AG09309 (cell line): ENCODE measurements around the gene ACKR2.
A peak's percentile ranks its signal among the peaks of the same experiment; 100 is the strongest.

ENCODE experiments used
- DNase-seq: peaks from one replicate; pipeline ENCODE4 v3.0.0-alpha.2; 2010; ENCODE audit warnings: low read depth
- H3K4me3 ChIP-seq: 2 replicates; pipeline ENCODE4 v1.5.1; 2011; ENCODE audit warnings: mild to moderate bottlenecking, low read depth, low read length, moderate library complexity; ENCODE audit not compliant: control insufficient read depth
- TF ChIP-seq, protein P1 (sequence below): IDR thresholded peaks from 2 replicates; pipeline ENCODE4 v1.5.1; 2011; ENCODE audit warnings: mild to moderate bottlenecking, low read depth, low read length, inconsistent platforms; ENCODE audit not compliant: insufficient read depth, control insufficient read depth; ENCODE audit errors: missing control alignments

Gene ACKR2

GRCh38 chr3:42901073-42901415 is 91.8 kb downstream of the ACKR2 start:
- DNase-seq: no peak
- TF ChIP-seq, protein P1, sequence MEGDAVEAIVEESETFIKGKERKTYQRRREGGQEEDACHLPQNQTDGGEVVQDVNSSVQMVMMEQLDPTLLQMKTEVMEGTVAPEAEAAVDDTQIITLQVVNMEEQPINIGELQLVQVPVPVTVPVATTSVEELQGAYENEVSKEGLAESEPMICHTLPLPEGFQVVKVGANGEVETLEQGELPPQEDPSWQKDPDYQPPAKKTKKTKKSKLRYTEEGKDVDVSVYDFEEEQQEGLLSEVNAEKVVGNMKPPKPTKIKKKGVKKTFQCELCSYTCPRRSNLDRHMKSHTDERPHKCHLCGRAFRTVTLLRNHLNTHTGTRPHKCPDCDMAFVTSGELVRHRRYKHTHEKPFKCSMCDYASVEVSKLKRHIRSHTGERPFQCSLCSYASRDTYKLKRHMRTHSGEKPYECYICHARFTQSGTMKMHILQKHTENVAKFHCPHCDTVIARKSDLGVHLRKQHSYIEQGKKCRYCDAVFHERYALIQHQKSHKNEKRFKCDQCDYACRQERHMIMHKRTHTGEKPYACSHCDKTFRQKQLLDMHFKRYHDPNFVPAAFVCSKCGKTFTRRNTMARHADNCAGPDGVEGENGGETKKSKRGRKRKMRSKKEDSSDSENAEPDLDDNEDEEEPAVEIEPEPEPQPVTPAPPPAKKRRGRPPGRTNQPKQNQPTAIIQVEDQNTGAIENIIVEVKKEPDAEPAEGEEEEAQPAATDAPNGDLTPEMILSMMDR: no peak
- no peak overlapping the region for H3K4me3 ChIP-seq

GRCh38 chr3:42902257-42902656 is 93.0 kb downstream of the ACKR2 start:
- DNase-seq: no peak
- TF ChIP-seq, protein P1: no peak
- no peak overlapping the region for H3K4me3 ChIP-seq

GRCh38 chr3:42904076-42904475 is 94.8 kb downstream of the ACKR2 start:
- H3K4me3 ChIP-seq: no peak overlapping the region
- no peak for DNase-seq
- TF ChIP-seq, protein P1: no peak

GRCh38 chr3:42905740-42906069 is 96.5 kb downstream of the ACKR2 start:
- TF ChIP-seq, protein P1: no peak
- H3K4me3 ChIP-seq: peak overlapping the region; percentile 53
- DNase-seq: no peak

DNA sequence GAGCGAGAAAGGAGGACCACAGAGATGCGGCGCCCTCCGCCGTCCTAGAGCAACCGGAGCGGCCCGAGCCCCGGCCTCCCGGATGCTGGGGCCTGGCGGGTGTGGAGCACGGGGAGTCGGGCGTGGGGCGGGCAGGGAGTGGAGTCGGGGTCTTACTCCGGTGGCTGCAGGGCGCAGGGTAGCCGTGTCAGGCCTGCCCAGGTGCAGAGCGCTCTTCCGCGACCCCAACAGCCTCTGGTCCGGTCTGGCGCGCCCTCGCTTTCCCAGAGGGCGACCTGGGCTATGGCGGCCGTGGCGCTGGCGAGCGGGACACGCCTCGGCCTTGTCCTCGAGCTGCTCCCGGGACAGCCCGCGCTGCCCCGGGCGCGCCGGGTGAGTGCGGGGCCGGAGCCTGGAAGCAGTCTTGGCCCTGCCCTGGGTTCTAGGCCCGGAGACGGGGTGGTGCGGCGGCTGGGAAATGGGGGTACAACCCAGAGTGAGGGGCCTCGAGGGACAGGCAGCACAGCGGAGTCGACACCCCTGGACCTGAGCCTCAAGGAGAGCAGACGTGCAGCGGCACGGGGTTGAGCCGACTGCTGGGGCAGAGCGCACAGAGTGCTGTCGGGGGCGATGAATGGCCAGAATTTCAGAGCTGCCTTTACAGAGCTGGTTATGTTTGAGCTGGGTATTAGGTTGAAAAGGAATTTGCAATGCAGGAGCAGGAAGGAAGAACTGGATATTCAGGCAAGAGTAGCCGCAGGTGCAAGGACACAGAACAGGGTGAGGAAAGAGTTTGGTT is 97.0 kb downstream of the ACKR2 start, which contains the start of gene ZNF662:
Gene ZNF662 (plus strand): TSS at position 73 of the 778 bp plus-strand sequence. CDS start 1,973 bp downstream, outside the sequence.
- TF ChIP-seq, protein P1: no peak
- peak within 1 kb of the TSS; percentile 53 for H3K4me3 ChIP-seq
- no peak for DNase-seq

GRCh38 chr3:42906848-42907183 is 97.6 kb downstream of the ACKR2 start:
- TF ChIP-seq, protein P1: no peak
- no peak for DNase-seq
- peak overlapping the region; percentile 53 for H3K4me3 ChIP-seq
